ENCODE results near the gene C16orf89. TPM values are rescaled to one million over a fixed set of nuclear protein-coding genes. Genes with fewer than 3 reads are reported as not detected.

Gene C16orf89
- total RNA-seq, 2 donors from 2014 or later: 2.6 to 17.1 TPM

Other genes starting within 250 kb of the C16orf89 start
- 10 to 100 TPM; 19.7 to 27.7 TPM for gene GLYR1, start 218.7 kb downstream of the C16orf89 start, total RNA-seq
- 10 to 100 TPM; 20.8 to 41.2 TPM for gene UBN1, start 218.5 kb downstream of the C16orf89 start, total RNA-seq
- 10 to 100 TPM; 20.2 to 26.0 TPM for gene PPL, start 128.8 kb downstream of the C16orf89 start, total RNA-seq
- under 1 TPM in 1 of 2 donors, not detected in 1; 0.26 TPM for gene SEC14L5, start 107.6 kb downstream of the C16orf89 start, total RNA-seq
- gene NAGPA, start 32.0 kb downstream of the C16orf89 start, total RNA-seq: 10 to 100 TPM in 1 of 2 donors, 1 to 10 TPM in 1; 7.9 to 24.6 TPM
- 10 to 100 TPM; 20.2 to 26.0 TPM for gene ALG1, start 5.9 kb upstream of the C16orf89 start, total RNA-seq
- 1 to 10 TPM; 2.0 to 2.9 TPM for gene EEF2KMT, start 31.8 kb upstream of the C16orf89 start, total RNA-seq

All from body of pancreas (tissue), 2 donors.